ENCODE data around the gene LAMP5. TPM values are rescaled to one million over a fixed set of nuclear protein-coding genes. Genes with fewer than 3 reads are reported as not detected.

Gene LAMP5
- total and polyA plus RNA-seq, 2 experiments from 2014 or later, result 0.21 to 0.29 TPM

GRCh38 chr20:9487231-9487630 lies 27.2 kb upstream of the LAMP5 start (continued):
- TF ChIP-seq ZNF462 (CRISPR knock-in tag; IDR thresholded peaks at IDR 0.05) (no peak), JUNB (IDR thresholded peaks at IDR 0.05; ENCODE audit: unreplicated experiment) (no peak), CREB1 (CRISPR knock-in tag; IDR thresholded peaks at IDR 0.05; ENCODE audit: low read depth) (no peak), ZNF114 (CRISPR knock-in tag; IDR thresholded peaks at IDR 0.05) (no peak), NANOG (IDR thresholded peaks at IDR 0.05; ENCODE audit: borderline replicate concordance) (no peak), EZH2phosphoT487 (IDR thresholded peaks at IDR 0.05; ENCODE audit: unreplicated experiment) (no peak), POLR2AphosphoS5 (IDR thresholded peaks at IDR 0.05; ENCODE audit: low read depth) (no peak), ZNF331 (CRISPR knock-in tag; IDR thresholded peaks at IDR 0.05; ENCODE audit: low read depth) (no peak), CTCF (conservative IDR thresholded peaks at IDR 0.05; ENCODE audit: low read depth in 2 of 2) (no peak)

GRCh38 chr20:9488063-9488462 lies 26.3 kb upstream of the LAMP5 start:
- H3K9me3 Mint-ChIP-seq, result no peaks in the 10 kb centered on the region
- no peak overlapping the region for H3K4me3 ChIP-seq
- no peak overlapping the region for H3K4me2 ChIP-seq
- no peaks in the 10 kb centered on the region for H4K20me1 ChIP-seq (replicated peaks; ENCODE audit: insufficient read depth)
- DNase-seq (ENCODE audit: low spot score) (no peak), ATAC-seq (no peak)
- H3K27ac ChIP-seq (ENCODE audit: low read depth), result no peak overlapping the region
- H3K9me2 ChIP-seq (ENCODE audit: insufficient read depth), result 0 out of 2 replicates have a peak, but pooled peaks cover 4% of the 10 kb centered on the region
- H3K27me3 Mint-ChIP-seq (ENCODE audit: insufficient read depth, low read depth, poor library complexity), result peaks cover 7% of the 10 kb centered on the region
- peaks cover 3% of the 10 kb centered on the region; the same call in 1 of the 3 replicates for H3K4me1 Mint-ChIP-seq
- H3K27ac Mint-ChIP-seq, result no peak overlapping the region
- H2AFZ ChIP-seq, result no peak overlapping the region
- H3K4me1 ChIP-seq (ENCODE audit: insufficient read depth), result no peaks in the 10 kb centered on the region
- no peak overlapping the region for H3K4me3 Mint-ChIP-seq
- H3K27me3 ChIP-seq (ENCODE audit: insufficient read depth), result no peaks in the 10 kb centered on the region
- H3F3A ChIP-seq (replicated peaks; ENCODE audit: low read depth), result no peaks in the 10 kb centered on the region
- H3K36me3 Mint-ChIP-seq (ENCODE audit: low read depth), result no peaks in the 10 kb centered on the region
- no peaks in the 10 kb centered on the region for H3K79me2 ChIP-seq (replicated peaks; ENCODE audit: insufficient read depth)
- H3K36me3 ChIP-seq (ENCODE audit: insufficient read depth), result no peaks in the 10 kb centered on the region
- TF ChIP-seq ETS1 (IDR thresholded peaks at IDR 0.05) (no peak), CREB1 (CRISPR knock-in tag; IDR thresholded peaks at IDR 0.05; ENCODE audit: low read depth) (no peak)

Measured in GM23338 (cell line).